IMR-90 (cell line): Measurements from ENCODE around the gene COX7A2L. TPM values are rescaled to one million over a fixed set of nuclear protein-coding genes. Genes with fewer than 3 reads are reported as not detected.

Source experiments
- ATAC-seq: fragments of 200-7000 bp; cut with Tn5 transposase; 2 replicates; pipeline ENCODE4 v1.9.1; 2020; ENCODE audit warnings: low read depth, mild to moderate bottlenecking, moderate library complexity
- BruUV-seq: library from RNA; stranded (reverse); fragments of 400-500 nt; replicated peaks from 2 replicates; lab custom pipeline; 2021; lab: Mats Ljungman, UMichigan
- CTCF ChIA-PET: fragments of 300-600 bp; formaldehyde crosslinking; extraction: SDS; loops from one replicate; lab custom pipeline; 2021; ENCODE audit warnings: antibody characterized with exemption; lab: Yijun Ruan, JAX
- POLR2A ChIA-PET: fragments of 300-600 bp; sonication (Branson Sonifier 250); formaldehyde crosslinking; loops from one replicate; lab custom pipeline; 2022; ENCODE audit warnings: antibody characterized with exemption; ENCODE audit not compliant: unreplicated experiment; lab: Charles Lee
- DNase-seq: peaks from one replicate; pipeline ENCODE4 v3.0.0; 2013
- H2AFZ ChIP-seq: replicated peaks from 2 replicates; pipeline ENCODE3; 2013; ENCODE audit warnings: low read length, mild to moderate bottlenecking; ENCODE audit not compliant: poor library complexity
- H2AK5ac ChIP-seq: 2 replicates; pipeline ENCODE4 v1.6.1; 2013; ENCODE audit warnings: low read depth, low read length, inconsistent platforms
- H2AK9ac ChIP-seq: replicated peaks from 2 replicates; pipeline ENCODE3; 2013; ENCODE audit warnings: mild to moderate bottlenecking, low read depth, low read length, moderate library complexity; ENCODE audit not compliant: poor library complexity
- H2BK120ac ChIP-seq: 2 replicates; pipeline ENCODE4 v1.6.1; 2013; ENCODE audit warnings: low read depth, low read length, inconsistent platforms
- H2BK15ac ChIP-seq: 3 replicates; pipeline ENCODE4 v1.6.1; 2013; ENCODE audit warnings: low read depth, low read length, inconsistent platforms
- H2BK20ac ChIP-seq: 2 replicates; pipeline ENCODE4 v1.6.1; 2013; ENCODE audit warnings: low read depth, mild to moderate bottlenecking, inconsistent platforms, low read length, moderate library complexity
- H2BK5ac ChIP-seq: 2 replicates; pipeline ENCODE4 v1.6.1; 2013; ENCODE audit warnings: mild to moderate bottlenecking, low read depth, low read length, inconsistent platforms; ENCODE audit not compliant: poor library complexity, severe bottlenecking
- H3K14ac ChIP-seq: replicated peaks from 2 replicates; pipeline ENCODE4 v1.6.1; 2013; ENCODE audit warnings: low read depth, low read length, inconsistent platforms
- H3K18ac ChIP-seq: 2 replicates; pipeline ENCODE4 v1.6.1; 2013; ENCODE audit warnings: low read depth, low read length, control low read depth
- H3K23ac ChIP-seq: 2 replicates; pipeline ENCODE4 v1.6.1; 2013; ENCODE audit warnings: low read depth, low read length, inconsistent platforms
- H3K27ac ChIP-seq: 2 replicates; pipeline ENCODE4 v1.5.1; 2013; ENCODE audit warnings: mild to moderate bottlenecking, control low read depth, low read length; ENCODE audit not compliant: insufficient read depth
- H3K27me3 ChIP-seq: 2 replicates; pipeline ENCODE4 v1.6.1; 2013; ENCODE audit warnings: low read length; ENCODE audit not compliant: control insufficient read depth, insufficient read depth
- H3K36me3 ChIP-seq: 2 replicates; pipeline ENCODE4 v1.6.1; 2013; ENCODE audit warnings: low read length, mixed read lengths; ENCODE audit not compliant: control insufficient read depth, insufficient read depth
- H3K4ac ChIP-seq: 2 replicates; pipeline ENCODE4 v1.6.1; 2013; ENCODE audit warnings: low read depth, low read length, inconsistent platforms
- H3K4me1 ChIP-seq: 2 replicates; pipeline ENCODE4 v1.6.1; 2013; ENCODE audit warnings: low read length, mixed read lengths; ENCODE audit not compliant: control insufficient read depth, insufficient read depth
- H3K4me2 ChIP-seq: 2 replicates; pipeline ENCODE4 v1.6.1; 2013; ENCODE audit warnings: low read depth, mild to moderate bottlenecking, control low read depth, low read length, moderate library complexity
- H3K4me3 ChIP-seq: 2 replicates; pipeline ENCODE4 v1.5.1; 2013; ENCODE audit warnings: low read depth, mild to moderate bottlenecking, control low read depth, low read length, moderate library complexity; ENCODE audit not compliant: insufficient read depth
- H3K56ac ChIP-seq: 2 replicates; pipeline ENCODE4 v1.6.1; 2013; ENCODE audit warnings: low read length, inconsistent platforms; ENCODE audit not compliant: insufficient read depth; ENCODE audit errors: extremely low read depth
- H3K79me1 ChIP-seq, 2 experiments: 2 replicates each; pipeline ENCODE4 v1.6.1; 2013; ENCODE audit warnings: low read length in 2 of 2, inconsistent platforms in 1 of 2, low read depth in 1 of 2
- H3K9ac ChIP-seq: 2 replicates; pipeline ENCODE4 v1.6.1; 2013; ENCODE audit warnings: low read depth, low read length, control low read depth
- H3K9me1 ChIP-seq: 2 replicates; pipeline ENCODE4 v1.6.1; 2013; ENCODE audit warnings: low read length, inconsistent platforms; ENCODE audit not compliant: insufficient read depth
- H3K9me3 ChIP-seq: 2 replicates; pipeline ENCODE4 v1.6.1; 2013; ENCODE audit warnings: low read length; ENCODE audit not compliant: control insufficient read depth, insufficient read depth
- H4K20me1 ChIP-seq: 2 replicates; pipeline ENCODE4 v1.6.1; 2013; ENCODE audit warnings: low read length, inconsistent platforms; ENCODE audit not compliant: insufficient read depth
- H4K5ac ChIP-seq: 2 replicates; pipeline ENCODE4 v1.6.1; 2013; ENCODE audit warnings: mild to moderate bottlenecking, low read depth, low read length, control low read depth
- H4K8ac ChIP-seq, 2 experiments: 2 replicates each; pipeline ENCODE4 v1.6.1; 2013; ENCODE audit warnings: low read depth in 2 of 2, low read length in 2 of 2, control low read depth in 1 of 2, inconsistent platforms in 1 of 2
- H4K91ac ChIP-seq: 2 replicates; pipeline ENCODE4 v1.6.1; 2013; ENCODE audit warnings: low read depth, low read length, inconsistent platforms; ENCODE audit not compliant: insufficient read depth
- BHLHE40 ChIP-seq: fragments of 150-350 bp; IDR thresholded peaks from 2 replicates; pipeline ENCODE4 v1.6.1; 2016; ENCODE audit warnings: mild to moderate bottlenecking, low read depth, low read length
- CHD1 ChIP-seq: IDR thresholded peaks from 2 replicates; pipeline ENCODE4 v1.6.1; 2012; ENCODE audit warnings: low read depth, low read length, improper control_type of control experiment
- CTCF ChIP-seq: conservative IDR thresholded peaks from 2 replicates; pipeline ENCODE4 v1.5.1; 2012; ENCODE audit warnings: mild to moderate bottlenecking, low read depth, low read length, improper control_type of control experiment
- ELK1 ChIP-seq: fragments of 150-350 bp; IDR thresholded peaks from 2 replicates; pipeline ENCODE4 v1.6.1; 2016; ENCODE audit warnings: low read depth, mild to moderate bottlenecking, low read length, moderate library complexity, borderline replicate concordance
- FOS ChIP-seq: fragments of 150-350 bp; IDR thresholded peaks from 2 replicates; pipeline ENCODE4 v1.6.1; 2016; ENCODE audit warnings: low read depth, low read length
- MAFK ChIP-seq: IDR thresholded peaks from 2 replicates; pipeline ENCODE4 v1.6.1; 2012; ENCODE audit warnings: low read depth, low read length, improper control_type of control experiment
- MAZ ChIP-seq: IDR thresholded peaks from 2 replicates; pipeline ENCODE4 v1.6.1; 2012; ENCODE audit warnings: low read depth, mild to moderate bottlenecking, low read length, improper control_type of control experiment, moderate library complexity, borderline replicate concordance
- MXI1 ChIP-seq: IDR thresholded peaks from 2 replicates; pipeline ENCODE4 v1.6.1; 2012; ENCODE audit warnings: low read depth, mild to moderate bottlenecking, low read length, moderate library complexity, borderline replicate concordance
- NFE2L2 ChIP-seq: fragments of 150-350 bp; IDR thresholded peaks from 2 replicates; pipeline ENCODE4 v1.6.1; 2016; ENCODE audit warnings: low read depth, mild to moderate bottlenecking, low read length
- POLR2A ChIP-seq: IDR thresholded peaks from 2 replicates; pipeline ENCODE4 v1.6.1; 2012; ENCODE audit warnings: mild to moderate bottlenecking, low read depth, low read length
- RAD21 ChIP-seq: IDR thresholded peaks from 2 replicates; pipeline ENCODE4 v1.6.1; 2012; ENCODE audit warnings: low read length, improper control_type of control experiment
- RCOR1 ChIP-seq: IDR thresholded peaks from 2 replicates; pipeline ENCODE4 v1.6.1; 2012; ENCODE audit warnings: mild to moderate bottlenecking, low read length, improper control_type of control experiment; ENCODE audit not compliant: insufficient replicate concordance
- RFX5 ChIP-seq: IDR thresholded peaks from 2 replicates; pipeline ENCODE4 v1.8.0; 2012; ENCODE audit warnings: low read depth, mild to moderate bottlenecking, low read length, moderate library complexity
- SMC3 ChIP-seq: fragments of 150-350 bp; IDR thresholded peaks from 2 replicates; pipeline ENCODE4 v1.6.1; 2016; ENCODE audit warnings: low read depth, mild to moderate bottlenecking, antibody characterized with exemption, low read length, moderate library complexity
- USF2 ChIP-seq: fragments of 150-350 bp; IDR thresholded peaks from 2 replicates; pipeline ENCODE4 v1.6.1; 2017; ENCODE audit warnings: mild to moderate bottlenecking, antibody characterized with exemption, low read length, low read depth
- dilution Hi-C: fragments of 300-500 bp; cut with HindIII; formaldehyde crosslinking; loops from one replicate; pipeline ENCODE4 v1.14.3; 2018; ENCODE audit warnings: low sequenced_read_pairs; ENCODE audit not compliant: unreplicated experiment
- in situ Hi-C: fragments of 300-500 bp; cut with MboI; formaldehyde crosslinking; loops from 3 replicates; pipeline ENCODE4 v1.14.3; 2019; ENCODE audit warnings: low sequenced_read_pairs, inconsistent platforms, mixed read lengths
- intact Hi-C: fragments of 100-400 bp; cut with micrococcal nuclease; formaldehyde crosslinking; loops from 2 replicates; pipeline ENCODE4 v1.10.0; 2022
- polyA plus RNA-seq, 3 experiments: library from polyadenylated mRNA; depleted of rRNA; stranded (reverse); fragments of >200 nt; gene quantifications; 2 replicates each; pipeline ENCODE4 v1.2.3, GENCODE V29; 2012; ENCODE audit warnings: low replicate concordance in 1 of 3
- total RNA-seq: library from RNA; depleted of rRNA; stranded (reverse); fragments of >200 nt; gene quantifications from 2 replicates; pipeline ENCODE4 v1.2.3, GENCODE V29; 2012

The COX7A2L gene
- total and polyA plus RNA-seq, 2 of the 4 experiments (the other 2 are of a cell fraction): 123 to 132 TPM

GRCh38 chr2:42366411-42366810 is 5.4 kb upstream of the COX7A2L start:
- H3K4me1 ChIP-seq: no peaks in the 10 kb centered on the region
- no TSS peak for BruUV-seq

More at GRCh38 chr2:42366411-42366810, 5.4 kb upstream of the COX7A2L start:
- H3K4me2 ChIP-seq: no peak overlapping the region
- no peak overlapping the region for H2BK20ac ChIP-seq
- no peak overlapping the region for H2BK15ac ChIP-seq
- no peak overlapping the region for H2BK120ac ChIP-seq
- H3K36me3 ChIP-seq: no peaks in the 10 kb centered on the region
- no peak overlapping the region for H3K27ac ChIP-seq
- H3K9ac ChIP-seq: no peak overlapping the region
- H3K14ac ChIP-seq: no peak overlapping the region
- dilution Hi-C loops: no loop called here
- H2AK5ac ChIP-seq: no peak overlapping the region
- intact Hi-C loops: loop anchor here (10.0 kb wide), 2 partner anchors 298 to 512 kb away; no protein-coding TSS in a partner anchor
- H2AFZ ChIP-seq: no peak overlapping the region
- H3K9me3 ChIP-seq: no peaks in the 10 kb centered on the region
- H2AK9ac ChIP-seq: no peak overlapping the region
- ChIA-PET CTCF (no interaction called here), POLR2A (no interaction called here)
- no peak overlapping the region for H3K18ac ChIP-seq
- in situ Hi-C loops: no loop called here
- H3K4ac ChIP-seq: no peak overlapping the region
- no peaks in the 10 kb centered on the region for H3K9me1 ChIP-seq
- H4K91ac ChIP-seq: no peak overlapping the region
- no peak overlapping the region for H3K4me3 ChIP-seq
- peaks cover 29% of the 10 kb centered on the region for H3K27me3 ChIP-seq
- no peak overlapping the region for H2BK5ac ChIP-seq
- ATAC-seq (no peak), DNase-seq (no peak)
- H3K23ac ChIP-seq: no peak overlapping the region
- no peak overlapping the region for H3K56ac ChIP-seq
- no peaks in the 10 kb centered on the region for H3K79me1 ChIP-seq
- H4K5ac ChIP-seq: no peak overlapping the region
- H4K8ac ChIP-seq: no peak overlapping the region
- no peaks in the 10 kb centered on the region; the same call in 1 of the 2 replicates for H4K20me1 ChIP-seq
- TF ChIP-seq MXI1 (no peak), RCOR1 (no peak), CTCF (no peak), MAFK (no peak), CHD1 (no peak), RAD21 (no peak), SMC3 (no peak), NFE2L2 (no peak), POLR2A (no peak), ELK1 (no peak), USF2 (no peak), BHLHE40 (no peak), RFX5 (no peak), MAZ (no peak), FOS (no peak)
